IMR-90 (cell line): ENCODE measurements around the gene TRIM74. TPM values are rescaled to one million over a fixed set of nuclear protein-coding genes. Genes with fewer than 3 reads are reported as not detected.

Source experiments
- ATAC-seq: fragments of 200-7000 bp; cut with Tn5 transposase; 2 replicates; pipeline ENCODE4 v1.9.1; 2020; ENCODE audit warnings: low read depth, mild to moderate bottlenecking, moderate library complexity
- BruUV-seq: library from RNA; stranded (reverse); fragments of 400-500 nt; replicated peaks from 2 replicates; lab custom pipeline; 2021; lab: Mats Ljungman, UMichigan
- CTCF ChIA-PET: fragments of 300-600 bp; formaldehyde crosslinking; extraction: SDS; loops from one replicate; lab custom pipeline; 2021; ENCODE audit warnings: antibody characterized with exemption; lab: Yijun Ruan, JAX
- POLR2A ChIA-PET: fragments of 300-600 bp; sonication (Branson Sonifier 250); formaldehyde crosslinking; loops from one replicate; lab custom pipeline; 2022; ENCODE audit warnings: antibody characterized with exemption; ENCODE audit not compliant: unreplicated experiment; lab: Charles Lee
- DNase-seq: peaks from one replicate; pipeline ENCODE4 v3.0.0; 2013
- H2AFZ ChIP-seq: replicated peaks from 2 replicates; pipeline ENCODE3; 2013; ENCODE audit warnings: low read length, mild to moderate bottlenecking; ENCODE audit not compliant: poor library complexity
- H2AK5ac ChIP-seq: 2 replicates; pipeline ENCODE4 v1.6.1; 2013; ENCODE audit warnings: low read depth, low read length, inconsistent platforms
- H2AK9ac ChIP-seq: replicated peaks from 2 replicates; pipeline ENCODE3; 2013; ENCODE audit warnings: mild to moderate bottlenecking, low read depth, low read length, moderate library complexity; ENCODE audit not compliant: poor library complexity
- H2BK120ac ChIP-seq: 2 replicates; pipeline ENCODE4 v1.6.1; 2013; ENCODE audit warnings: low read depth, low read length, inconsistent platforms
- H2BK15ac ChIP-seq: 3 replicates; pipeline ENCODE4 v1.6.1; 2013; ENCODE audit warnings: low read depth, low read length, inconsistent platforms
- H2BK20ac ChIP-seq: 2 replicates; pipeline ENCODE4 v1.6.1; 2013; ENCODE audit warnings: low read depth, mild to moderate bottlenecking, inconsistent platforms, low read length, moderate library complexity
- H2BK5ac ChIP-seq: 2 replicates; pipeline ENCODE4 v1.6.1; 2013; ENCODE audit warnings: mild to moderate bottlenecking, low read depth, low read length, inconsistent platforms; ENCODE audit not compliant: poor library complexity, severe bottlenecking
- H3K14ac ChIP-seq: replicated peaks from 2 replicates; pipeline ENCODE4 v1.6.1; 2013; ENCODE audit warnings: low read depth, low read length, inconsistent platforms
- H3K18ac ChIP-seq: 2 replicates; pipeline ENCODE4 v1.6.1; 2013; ENCODE audit warnings: low read depth, low read length, control low read depth
- H3K23ac ChIP-seq: 2 replicates; pipeline ENCODE4 v1.6.1; 2013; ENCODE audit warnings: low read depth, low read length, inconsistent platforms
- H3K27ac ChIP-seq: 2 replicates; pipeline ENCODE4 v1.5.1; 2013; ENCODE audit warnings: mild to moderate bottlenecking, control low read depth, low read length; ENCODE audit not compliant: insufficient read depth
- H3K27me3 ChIP-seq: 2 replicates; pipeline ENCODE4 v1.6.1; 2013; ENCODE audit warnings: low read length; ENCODE audit not compliant: control insufficient read depth, insufficient read depth
- H3K36me3 ChIP-seq: 2 replicates; pipeline ENCODE4 v1.6.1; 2013; ENCODE audit warnings: low read length, mixed read lengths; ENCODE audit not compliant: control insufficient read depth, insufficient read depth
- H3K4ac ChIP-seq: 2 replicates; pipeline ENCODE4 v1.6.1; 2013; ENCODE audit warnings: low read depth, low read length, inconsistent platforms
- H3K4me1 ChIP-seq: 2 replicates; pipeline ENCODE4 v1.6.1; 2013; ENCODE audit warnings: low read length, mixed read lengths; ENCODE audit not compliant: control insufficient read depth, insufficient read depth
- H3K4me2 ChIP-seq: 2 replicates; pipeline ENCODE4 v1.6.1; 2013; ENCODE audit warnings: low read depth, mild to moderate bottlenecking, control low read depth, low read length, moderate library complexity
- H3K4me3 ChIP-seq: 2 replicates; pipeline ENCODE4 v1.5.1; 2013; ENCODE audit warnings: low read depth, mild to moderate bottlenecking, control low read depth, low read length, moderate library complexity; ENCODE audit not compliant: insufficient read depth
- H3K56ac ChIP-seq: 2 replicates; pipeline ENCODE4 v1.6.1; 2013; ENCODE audit warnings: low read length, inconsistent platforms; ENCODE audit not compliant: insufficient read depth; ENCODE audit errors: extremely low read depth
- H3K79me1 ChIP-seq, 2 experiments: 2 replicates each; pipeline ENCODE4 v1.6.1; 2013; ENCODE audit warnings: low read length in 2 of 2, inconsistent platforms in 1 of 2, low read depth in 1 of 2
- H3K9ac ChIP-seq: 2 replicates; pipeline ENCODE4 v1.6.1; 2013; ENCODE audit warnings: low read depth, low read length, control low read depth
- H3K9me1 ChIP-seq: 2 replicates; pipeline ENCODE4 v1.6.1; 2013; ENCODE audit warnings: low read length, inconsistent platforms; ENCODE audit not compliant: insufficient read depth
- H3K9me3 ChIP-seq: 2 replicates; pipeline ENCODE4 v1.6.1; 2013; ENCODE audit warnings: low read length; ENCODE audit not compliant: control insufficient read depth, insufficient read depth
- H4K20me1 ChIP-seq: 2 replicates; pipeline ENCODE4 v1.6.1; 2013; ENCODE audit warnings: low read length, inconsistent platforms; ENCODE audit not compliant: insufficient read depth
- H4K5ac ChIP-seq: 2 replicates; pipeline ENCODE4 v1.6.1; 2013; ENCODE audit warnings: mild to moderate bottlenecking, low read depth, low read length, control low read depth
- H4K8ac ChIP-seq, 2 experiments: 2 replicates each; pipeline ENCODE4 v1.6.1; 2013; ENCODE audit warnings: low read depth in 2 of 2, low read length in 2 of 2, control low read depth in 1 of 2, inconsistent platforms in 1 of 2
- H4K91ac ChIP-seq: 2 replicates; pipeline ENCODE4 v1.6.1; 2013; ENCODE audit warnings: low read depth, low read length, inconsistent platforms; ENCODE audit not compliant: insufficient read depth
- BHLHE40 ChIP-seq: fragments of 150-350 bp; IDR thresholded peaks from 2 replicates; pipeline ENCODE4 v1.6.1; 2016; ENCODE audit warnings: mild to moderate bottlenecking, low read depth, low read length
- CEBPB ChIP-seq: IDR thresholded peaks from 2 replicates; pipeline ENCODE4 v1.6.1; 2012; ENCODE audit warnings: low read depth, low read length, improper control_type of control experiment
- CHD1 ChIP-seq: IDR thresholded peaks from 2 replicates; pipeline ENCODE4 v1.6.1; 2012; ENCODE audit warnings: low read depth, low read length, improper control_type of control experiment
- MAFK ChIP-seq: IDR thresholded peaks from 2 replicates; pipeline ENCODE4 v1.6.1; 2012; ENCODE audit warnings: low read depth, low read length, improper control_type of control experiment
- MAZ ChIP-seq: IDR thresholded peaks from 2 replicates; pipeline ENCODE4 v1.6.1; 2012; ENCODE audit warnings: low read depth, mild to moderate bottlenecking, low read length, improper control_type of control experiment, moderate library complexity, borderline replicate concordance
- MXI1 ChIP-seq: IDR thresholded peaks from 2 replicates; pipeline ENCODE4 v1.6.1; 2012; ENCODE audit warnings: low read depth, mild to moderate bottlenecking, low read length, moderate library complexity, borderline replicate concordance
- NFE2L2 ChIP-seq: fragments of 150-350 bp; IDR thresholded peaks from 2 replicates; pipeline ENCODE4 v1.6.1; 2016; ENCODE audit warnings: low read depth, mild to moderate bottlenecking, low read length
- POLR2A ChIP-seq: IDR thresholded peaks from 2 replicates; pipeline ENCODE4 v1.6.1; 2012; ENCODE audit warnings: mild to moderate bottlenecking, low read depth, low read length
- RCOR1 ChIP-seq: IDR thresholded peaks from 2 replicates; pipeline ENCODE4 v1.6.1; 2012; ENCODE audit warnings: mild to moderate bottlenecking, low read length, improper control_type of control experiment; ENCODE audit not compliant: insufficient replicate concordance
- RFX5 ChIP-seq: IDR thresholded peaks from 2 replicates; pipeline ENCODE4 v1.8.0; 2012; ENCODE audit warnings: low read depth, mild to moderate bottlenecking, low read length, moderate library complexity
- SMC3 ChIP-seq: fragments of 150-350 bp; IDR thresholded peaks from 2 replicates; pipeline ENCODE4 v1.6.1; 2016; ENCODE audit warnings: low read depth, mild to moderate bottlenecking, antibody characterized with exemption, low read length, moderate library complexity
- WGBS, 2 experiments: methylation state at CpG; one replicate each; pipeline versions ENCODE4 v1.1.5 to v1.1.7; 2013; ENCODE audit warnings: missing lambda C conversion rate in 2 of 2; ENCODE audit not compliant: insufficient read length in 1 of 2; ENCODE audit errors: extremely low coverage in 2 of 2; 5-methylcytosine and 5-hydroxymethylcytosine counted together
- dilution Hi-C: fragments of 300-500 bp; cut with HindIII; formaldehyde crosslinking; loops from one replicate; pipeline ENCODE4 v1.14.3; 2018; ENCODE audit warnings: low sequenced_read_pairs; ENCODE audit not compliant: unreplicated experiment
- in situ Hi-C: fragments of 300-500 bp; cut with MboI; formaldehyde crosslinking; loops from 3 replicates; pipeline ENCODE4 v1.14.3; 2019; ENCODE audit warnings: low sequenced_read_pairs, inconsistent platforms, mixed read lengths
- intact Hi-C: fragments of 100-400 bp; cut with micrococcal nuclease; formaldehyde crosslinking; loops from 2 replicates; pipeline ENCODE4 v1.10.0; 2022
- polyA plus RNA-seq, 3 experiments: library from polyadenylated mRNA; depleted of rRNA; stranded (reverse); fragments of >200 nt; gene quantifications; 2 replicates each; pipeline ENCODE4 v1.2.3, GENCODE V29; 2012; ENCODE audit warnings: low replicate concordance in 1 of 3
- total RNA-seq: library from RNA; depleted of rRNA; stranded (reverse); fragments of >200 nt; gene quantifications from 2 replicates; pipeline ENCODE4 v1.2.3, GENCODE V29; 2012
- TF ChIP-seq, protein P1 (sequence below): fragments of 150-350 bp; IDR thresholded peaks from 2 replicates; pipeline ENCODE4 v1.6.1; 2017; ENCODE audit warnings: mild to moderate bottlenecking, antibody characterized with exemption, low read length, low read depth
- TF ChIP-seq, protein P2 (sequence below): fragments of 150-350 bp; IDR thresholded peaks from 2 replicates; pipeline ENCODE4 v1.6.1; 2016; ENCODE audit warnings: low read depth, mild to moderate bottlenecking, low read length, moderate library complexity, borderline replicate concordance

TRIM74 gene
- total and polyA plus RNA-seq, 2 of the 4 experiments (the other 2 are of a cell fraction): 0.17 TPM; not detected in 1

DNA sequence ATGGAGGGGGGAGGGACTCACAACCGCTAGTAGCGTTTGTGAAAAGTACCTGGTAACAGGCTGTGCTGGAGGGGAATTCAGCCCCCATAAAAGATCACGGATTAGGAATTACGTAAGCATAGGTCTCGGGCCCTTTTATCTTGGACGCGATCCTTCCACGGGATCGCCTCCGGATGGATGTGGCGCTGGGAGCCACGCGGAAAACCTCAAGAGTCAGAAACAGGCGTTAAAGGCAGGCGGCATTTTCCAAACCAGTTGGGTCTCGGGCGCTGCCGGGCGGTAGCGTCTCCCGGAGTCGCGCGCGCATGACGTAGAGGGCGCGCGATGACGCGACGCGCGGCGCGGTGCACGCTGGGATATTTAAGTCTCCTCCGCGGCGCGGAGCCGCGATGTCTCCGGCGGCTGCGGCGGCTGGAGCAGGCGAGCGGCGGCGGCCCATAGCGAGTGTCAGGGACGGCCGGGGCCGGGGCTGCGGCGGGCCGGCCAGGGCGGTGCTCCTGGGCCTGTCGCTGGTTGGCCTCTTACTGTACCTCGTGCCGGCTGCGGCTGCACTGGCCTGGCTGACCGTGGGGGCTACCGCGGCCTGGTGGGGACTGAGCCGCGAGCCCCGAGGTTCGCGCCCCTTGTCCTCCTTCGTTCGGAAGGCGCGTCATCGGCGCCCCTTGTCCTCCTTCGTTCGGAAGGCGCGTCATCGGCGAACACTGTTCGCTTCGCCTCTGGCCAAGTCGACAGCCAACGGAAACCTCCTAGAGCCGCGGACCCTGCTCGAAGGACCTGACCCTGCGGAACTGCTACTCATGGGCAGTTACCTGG lies 44.3 kb downstream of the TRIM74 start, which contains the start of gene POM121:
Gene POM121, plus strand, starts transcription at position 363 of the 813 bp plus-strand sequence. Its CDS starts 27 bp downstream, at position 390.
- Histone ChIP-seq H4K91ac (peak within 1 kb of the TSS; percentile 83), H2AK9ac (peak within 1 kb of the TSS; percentile 84), H2AFZ (peak within 1 kb of the TSS; percentile 98), H3K4me2 (peak within 1 kb of the TSS; percentile 100), H3K4me1 (peaks cover 3% of the 10 kb centered on the region), H4K5ac (peak within 1 kb of the TSS; percentile 95), H3K9ac (peak within 1 kb of the TSS; percentile 100), H3K27ac (peak within 1 kb of the TSS; percentile 97), H2BK5ac (peak within 1 kb of the TSS; percentile 81), H4K8ac (peak within 1 kb of the TSS; percentile 100), H3K4me3 (peak within 1 kb of the TSS; percentile 96), H4K20me1 (peaks cover 12% of the 10 kb centered on the region; the same call in 1 of the 2 replicates), H3K14ac (peak within 1 kb of the TSS; percentile 100), H3K56ac (peak within 1 kb of the TSS; percentile 99), H3K4ac (peak within 1 kb of the TSS; percentile 99), H3K9me1 (0 out of 2 replicates have a peak, but pooled peaks cover 3% of the 10 kb centered on the region), H3K36me3 (peaks cover 18% of the 10 kb centered on the region), H3K18ac (peak within 1 kb of the TSS; percentile 68; the same call in 1 of the 2 replicates), H2BK20ac (0 out of 2 replicates have a peak within 1 kb of the TSS, but pooled peaks have one; percentile 5), H3K23ac (peak within 1 kb of the TSS; percentile 97), H2BK15ac (no peak within 1 kb of the TSS), H3K27me3 (no peaks in the 10 kb centered on the region), H3K79me1 (peaks cover 26 to 48% of the 10 kb centered on the region in 2 experiments), H2BK120ac (0 out of 2 replicates have a peak within 1 kb of the TSS, but pooled peaks have one; percentile 59), H2AK5ac (peak within 1 kb of the TSS; percentile 77), H3K9me3 (no peaks in the 10 kb centered on the region)
- TSS peak; percentile 97 for BruUV-seq
- dilution Hi-C loops: no loop called here
- ChIA-PET POLR2A (no interaction called here), CTCF (no interaction called here)
- intact Hi-C loops: no loop called here
- ATAC-seq (peak; percentile 95), DNase-seq (peak; percentile 86)
- in situ Hi-C loops: loop anchor here (5.0 kb wide), 1 partner anchor 98 kb away; the partner anchor contains the start of gene TYW1B
- WGBS, 2 experiments: 0% methylated on average over 60 of the region's 91 CpGs; no CpG with 5 or more reads in 1 of the 2 experiments
- TF ChIP-seq RCOR1 (no peak), NFE2L2 (no peak), RFX5 (0 out of 2 replicates have a peak, but pooled peaks have one; percentile 43), CHD1 (no peak), POLR2A (peak; percentile 92), SMC3 (no peak), MAZ (peak; percentile 27; the same call in 1 of the 2 replicates), CEBPB (no peak), MAFK (no peak), BHLHE40 (no peak), MXI1 (peak; percentile 89)
- TF ChIP-seq, protein P1, sequence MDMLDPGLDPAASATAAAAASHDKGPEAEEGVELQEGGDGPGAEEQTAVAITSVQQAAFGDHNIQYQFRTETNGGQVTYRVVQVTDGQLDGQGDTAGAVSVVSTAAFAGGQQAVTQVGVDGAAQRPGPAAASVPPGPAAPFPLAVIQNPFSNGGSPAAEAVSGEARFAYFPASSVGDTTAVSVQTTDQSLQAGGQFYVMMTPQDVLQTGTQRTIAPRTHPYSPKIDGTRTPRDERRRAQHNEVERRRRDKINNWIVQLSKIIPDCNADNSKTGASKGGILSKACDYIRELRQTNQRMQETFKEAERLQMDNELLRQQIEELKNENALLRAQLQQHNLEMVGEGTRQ: no peak
- TF ChIP-seq, protein P2, sequence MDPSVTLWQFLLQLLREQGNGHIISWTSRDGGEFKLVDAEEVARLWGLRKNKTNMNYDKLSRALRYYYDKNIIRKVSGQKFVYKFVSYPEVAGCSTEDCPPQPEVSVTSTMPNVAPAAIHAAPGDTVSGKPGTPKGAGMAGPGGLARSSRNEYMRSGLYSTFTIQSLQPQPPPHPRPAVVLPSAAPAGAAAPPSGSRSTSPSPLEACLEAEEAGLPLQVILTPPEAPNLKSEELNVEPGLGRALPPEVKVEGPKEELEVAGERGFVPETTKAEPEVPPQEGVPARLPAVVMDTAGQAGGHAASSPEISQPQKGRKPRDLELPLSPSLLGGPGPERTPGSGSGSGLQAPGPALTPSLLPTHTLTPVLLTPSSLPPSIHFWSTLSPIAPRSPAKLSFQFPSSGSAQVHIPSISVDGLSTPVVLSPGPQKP: no peak
